Esophagus squamous epithelium (tissue), 5 donors: ENCODE results near the gene P2RX2. TPM values are rescaled to one million over a fixed set of nuclear protein-coding genes. Genes with fewer than 3 reads are reported as not detected.
A peak's percentile ranks its signal among the peaks of the same experiment; 100 is the strongest.

Experiments used
- DNase-seq: peaks from one replicate; lab custom pipeline; 2025; lab: John Stamatoyannopoulos, UW
- H3K27ac ChIP-seq, 4 donors: fragments of 200-600 bp; sonication (generic); one replicate each; pipeline ENCODE4 v1.5.1; 2016 to 2019; ENCODE audit warnings: mild to moderate bottlenecking in 1 of 4
- H3K27me3 ChIP-seq, 4 donors: fragments of 200-600 bp; sonication (generic); 1 replicate in 3 of 4; 2 replicates in 1 of 4; pipeline versions ENCODE4 v1.5.1 to v1.6.0; 2017 to 2021; ENCODE audit warnings: antibody characterized with exemption in 1 of 4
- H3K36me3 ChIP-seq, 3 donors: fragments of 200-600 bp; sonication (generic); one replicate each; pipeline ENCODE4 v1.5.1; 2016 to 2019
- H3K4me1 ChIP-seq, 3 donors: fragments of 200-600 bp; sonication (generic); one replicate each; pipeline ENCODE4 v1.5.1; 2017 to 2019
- H3K4me3 ChIP-seq, 4 donors: fragments of 200-600 bp; sonication (generic); 1 replicate in 3 of 4; 2 replicates in 1 of 4; pipeline ENCODE4 v1.5.1; 2016 to 2019; ENCODE audit warnings: mild to moderate bottlenecking in 2 of 4, moderate library complexity in 1 of 4
- H3K9me3 ChIP-seq, 3 donors: fragments of 200-600 bp; sonication (generic); one replicate each; pipeline ENCODE4 v1.5.1; 2016 to 2019
- CTCF ChIP-seq, 6 experiments: fragments of 450-650 bp in 4 of 6; fragments of 200-600 bp in 2 of 6; sonication (generic) in 2 of 6; IDR thresholded peaks; one replicate each; pipeline ENCODE4 v1.5.1; 2016 to 2019; ENCODE audit warnings: antibody characterized with exemption in 6 of 6, mild to moderate bottlenecking in 4 of 6, moderate library complexity in 4 of 6
- POLR2A ChIP-seq, 4 donors: fragments of 450-650 bp; IDR thresholded peaks; one replicate each; pipeline ENCODE4 v1.6.1; 2017; ENCODE audit warnings: antibody characterized with exemption in 4 of 4, mild to moderate bottlenecking in 4 of 4, moderate library complexity in 3 of 4
- WGBS, 2 donors: methylation state at CpG; one replicate each; pipeline ENCODE4 v1.1.5; 2018; 5-methylcytosine and 5-hydroxymethylcytosine counted together
- intact Hi-C: fragments of 100-400 bp; cut with DNase I; formaldehyde crosslinking; loops from one replicate; pipeline ENCODE4 v1.15.0; 2022
- total RNA-seq, 4 donors: library from RNA; depleted of rRNA; stranded (reverse); fragments of >200 nt; gene quantifications; one replicate each; pipeline ENCODE4 v1.1.0, GENCODE V29; 2016
- donor health status: DM: yes; HTN: yes; CAD: no.

Gene P2RX2
- total RNA-seq, 4 donors from 2014 or later, result 0.35 to 8.0 TPM; not detected in 2

- 72 to 88% methylated on average over 5 to 6 of the region's 31 CpGs for WGBS, 2 donors
- intact Hi-C loops, result no loop called here
- Histone ChIP-seq H3K27ac (peak overlapping the region in 2 of 4 donors; percentile 46 to 55), H3K9me3 (no peaks in the 10 kb centered on the region), H3K27me3 (peaks cover 0 to 69% (median 5%) of the 10 kb centered on the region in 4 donors), H3K4me1 (peaks cover 8 to 53% (median 12%) of the 10 kb centered on the region in 3 donors), H3K4me3 (peak overlapping the region in 3 of 4 donors; percentile 37 to 56 (median 47)), H3K36me3 (no peaks in the 10 kb centered on the region)
- TF ChIP-seq CTCF (IDR thresholded peaks at IDR 0.05) (no peak), POLR2A (IDR thresholded peaks at IDR 0.05) (no peak)
- DNase-seq, result no peak
These were observed 17.2 kb upstream of the P2RX2 start for GRCh38 chr12:132601171-132601883.

- WGBS, 2 donors, result 38 to 43% methylated on average over 10 to 25 of the region's 29 CpGs
- Histone ChIP-seq H3K27ac (peak overlapping the region in 3 of 4 donors; percentile 56 to 82 (median 76)), H3K9me3 (no peaks in the 10 kb centered on the region), H3K36me3 (no peaks in the 10 kb centered on the region), H3K27me3 (peaks cover 0 to 81% (median 5%) of the 10 kb centered on the region in 4 donors), H3K4me1 (peaks cover 8 to 48% (median 12%) of the 10 kb centered on the region in 3 donors), H3K4me3 (peak overlapping the region in 3 of 4 donors; percentile 29 to 57 (median 42))
- no peak for DNase-seq
- TF ChIP-seq CTCF (IDR thresholded peaks at IDR 0.05) (no peak), POLR2A (IDR thresholded peaks at IDR 0.05) (no peak)
- intact Hi-C loops, result no loop called here
These were observed 15.9 kb upstream of the P2RX2 start for GRCh38 chr12:132602572-132603239.

- no peaks in the 10 kb centered on the region for H3K36me3 ChIP-seq
- peaks cover 0 to 88% (median 5%) of the 10 kb centered on the region in 4 donors for H3K27me3 ChIP-seq
- peak overlapping the region in 3 of 4 donors; percentile 56 to 82 (median 76) for H3K27ac ChIP-seq
- H3K4me1 ChIP-seq, result peaks cover 8 to 46% (median 12%) of the 10 kb centered on the region in 3 donors
- TF ChIP-seq CTCF (IDR thresholded peaks at IDR 0.05) (no peak), POLR2A (IDR thresholded peaks at IDR 0.05) (no peak)
- WGBS, 2 donors, result 55% methylated on average over 18 of the region's 67 CpGs; no CpG with 5 or more reads in 1 of the 2 donors
- H3K9me3 ChIP-seq, result no peaks in the 10 kb centered on the region
- intact Hi-C loops, result no loop called here
- peak overlapping the region; percentile 14 to 57 (median 36) for H3K4me3 ChIP-seq
- DNase-seq, result no peak
These were observed 15.1 kb upstream of the P2RX2 start for GRCh38 chr12:132603240-132604150.

GRCh38 chr12:132604151-132604618 lies 14.4 kb upstream of the P2RX2 start:
- Histone ChIP-seq H3K4me3 (peak overlapping the region; percentile 14 to 57 (median 36)), H3K36me3 (no peaks in the 10 kb centered on the region), H3K9me3 (no peaks in the 10 kb centered on the region), H3K27me3 (peaks cover 0 to 94% (median 5%) of the 10 kb centered on the region in 4 donors), H3K27ac (peak overlapping the region in 3 of 4 donors; percentile 56 to 82 (median 76)), H3K4me1 (peaks cover 8 to 41% (median 12%) of the 10 kb centered on the region in 3 donors)
- TF ChIP-seq CTCF (IDR thresholded peaks at IDR 0.05), result no peak
- no peak for TF ChIP-seq POLR2A (IDR thresholded peaks at IDR 0.05)
- no peak for DNase-seq
- no CpG with 5 or more reads among the region's 26 CpGs for WGBS, 2 donors
- intact Hi-C loops, result no loop called here
